ENCODE measurements around the gene IL13RA1. TPM values are rescaled to one million over a fixed set of nuclear protein-coding genes. Genes with fewer than 3 reads are reported as not detected.

Gene IL13RA1
- polyA plus RNA-seq, 1 donor (not counting 4 experiments of a cell fraction or from before 2014, with no cell fraction given) = 27.8 TPM

- TF ChIP-seq CTCF (optimal IDR thresholded peaks at IDR 0.05 in 1 of 3, IDR thresholded peaks at IDR 0.05 in 1 of 3, conservative IDR thresholded peaks at IDR 0.05 in 1 of 3; ENCODE audit: extremely low read depth in 1 of 3, insufficient read depth in 2 of 3, low read length in 3 of 3) = no peak
- no peak for TF ChIP-seq EZH2 (IDR thresholded peaks at IDR 0.05; ENCODE audit: low read length)
- Histone ChIP-seq H3K27me3 (ENCODE audit: control insufficient read depth, extremely low read depth, insufficient read depth, low read length) (no peaks in the 10 kb centered on the region), H3K4me1 (ENCODE audit: control insufficient read depth, extremely low read depth, insufficient read depth, low read length) (no peaks in the 10 kb centered on the region), H2AFZ (ENCODE audit: control insufficient read depth, low read length) (no peak overlapping the region), H3K79me2 (ENCODE audit: control insufficient read depth, insufficient read depth, low read length) (peaks cover 2% of the 10 kb centered on the region), H3K4me2 (ENCODE audit: control insufficient read depth, extremely low read depth, insufficient read depth, low read depth, low read length) (no peak overlapping the region), H3K4me3 (ENCODE audit: control insufficient read depth in 2 of 3, extremely low read depth in 1 of 3, insufficient read depth in 2 of 3, low read depth in 1 of 3, low read length in 3 of 3) (no peak overlapping the region), H3K9ac (ENCODE audit: control insufficient read depth, extremely low read depth, insufficient read depth, low read length) (no peak overlapping the region), H3K36me3 (ENCODE audit: control insufficient read depth in 2 of 2, extremely low read depth in 1 of 2, insufficient read depth in 2 of 2, low read length in 2 of 2) (no peaks in the 10 kb centered on the region), H3K27ac (ENCODE audit: control insufficient read depth, insufficient read depth, low read length) (no peak overlapping the region), H4K20me1 (ENCODE audit: control insufficient read depth, extremely low read depth, insufficient read depth, low read length) (no peaks in the 10 kb centered on the region), H3K9me3 (ENCODE audit: control insufficient read depth, low read depth, low read length) (no peaks in the 10 kb centered on the region), H3K9me1 (ENCODE audit: control insufficient read depth, extremely low read depth, insufficient read depth, low read length) (no peaks in the 10 kb centered on the region)
- dilution Hi-C loops (cut with MboI; ENCODE audit: extremely low pct_ligation_motif_present, low sequenced_read_pairs) = no loop called here
- FAIRE-seq (no peak), DNase-seq (ENCODE audit: low read depth, low spot score) (no peak)
Measured at GRCh38 chrX:118740276-118740889, 13.0 kb downstream of the IL13RA1 start.

GRCh38 chrX:118742176-118742575 is 14.8 kb downstream of the IL13RA1 start:
- no peak for DNase-seq (ENCODE audit: low read depth, low spot score)
- no peaks in the 10 kb centered on the region for H3K9me3 ChIP-seq (ENCODE audit: control insufficient read depth, low read depth, low read length)
- no peak for FAIRE-seq
- no peaks in the 10 kb centered on the region for H3K4me1 ChIP-seq (ENCODE audit: control insufficient read depth, extremely low read depth, insufficient read depth, low read length)
- H3K36me3 ChIP-seq (ENCODE audit: control insufficient read depth in 2 of 2, extremely low read depth in 1 of 2, insufficient read depth in 2 of 2, low read length in 2 of 2) = no peaks in the 10 kb centered on the region
- no peak overlapping the region for H3K27ac ChIP-seq (ENCODE audit: control insufficient read depth, insufficient read depth, low read length)
- H3K27me3 ChIP-seq (ENCODE audit: control insufficient read depth, extremely low read depth, insufficient read depth, low read length) = no peaks in the 10 kb centered on the region
- H3K9me1 ChIP-seq (ENCODE audit: control insufficient read depth, extremely low read depth, insufficient read depth, low read length) = no peaks in the 10 kb centered on the region
- no peak overlapping the region for H3K4me3 ChIP-seq (ENCODE audit: control insufficient read depth in 2 of 3, extremely low read depth in 1 of 3, insufficient read depth in 2 of 3, low read depth in 1 of 3, low read length in 3 of 3)
- no peaks in the 10 kb centered on the region for H4K20me1 ChIP-seq (ENCODE audit: control insufficient read depth, extremely low read depth, insufficient read depth, low read length)
- no peak overlapping the region for H3K4me2 ChIP-seq (ENCODE audit: control insufficient read depth, extremely low read depth, insufficient read depth, low read depth, low read length)
- no peak overlapping the region for H2AFZ ChIP-seq (ENCODE audit: control insufficient read depth, low read length)
- no peak overlapping the region for H3K9ac ChIP-seq (ENCODE audit: control insufficient read depth, extremely low read depth, insufficient read depth, low read length)
- no peaks in the 10 kb centered on the region for H3K79me2 ChIP-seq (ENCODE audit: control insufficient read depth, insufficient read depth, low read length)
- no peak for TF ChIP-seq EZH2 (IDR thresholded peaks at IDR 0.05; ENCODE audit: low read length)
- no peak for TF ChIP-seq CTCF (optimal IDR thresholded peaks at IDR 0.05 in 1 of 3, IDR thresholded peaks at IDR 0.05 in 1 of 3, conservative IDR thresholded peaks at IDR 0.05 in 1 of 3; ENCODE audit: extremely low read depth in 1 of 3, insufficient read depth in 2 of 3, low read length in 3 of 3)
- dilution Hi-C loops (cut with MboI; ENCODE audit: extremely low pct_ligation_motif_present, low sequenced_read_pairs) = no loop called here

Data from keratinocyte (primary cell).